CD4-positive, alpha-beta T cell treated with Interferon gamma for 1 hour (primary cell): ENCODE measurements around the gene CD164.
"Not testable (repeated sequence)": the region's sequence is repeated elsewhere in the genome, so short reads cannot be mapped to it uniquely, and the experiment has no call there.

Experiments used
- DNase-seq: peaks from one replicate; pipeline ENCODE4 v3.0.0-alpha.2; 2020

CD164 gene

GRCh38 chr6:109340811-109341210 lies 41.5 kb downstream of the CD164 start:
- no peak for DNase-seq

GRCh38 chr6:109339906-109340678 lies 42.2 kb downstream of the CD164 start:
- no peak for DNase-seq

- DNase-seq = no peak
Measured at GRCh38 chr6:109336221-109336961, 45.9 kb downstream of the CD164 start.

GRCh38 chr6:109333870-109334269 lies 48.4 kb downstream of the CD164 start:
- not testable (repeated sequence) for DNase-seq

- no peak for DNase-seq
Measured at GRCh38 chr6:109332748-109333147, 49.5 kb downstream of the CD164 start.

GRCh38 chr6:109331081-109331480 lies 51.2 kb downstream of the CD164 start:
- DNase-seq = no peak

- no peak for DNase-seq
Measured at GRCh38 chr6:109330263-109330662, 52.0 kb downstream of the CD164 start.

- DNase-seq = no peak
Measured at GRCh38 chr6:109328629-109329028, 53.6 kb downstream of the CD164 start.

- no peak for DNase-seq
Measured at GRCh38 chr6:109327959-109328358, 54.3 kb downstream of the CD164 start.

GRCh38 chr6:109327491-109327890 lies 54.8 kb downstream of the CD164 start:
- no peak for DNase-seq

- DNase-seq = no peak
Measured at GRCh38 chr6:109326351-109326750, 55.9 kb downstream of the CD164 start.

- no peak for DNase-seq
Measured at GRCh38 chr6:109325400-109325801, 56.9 kb downstream of the CD164 start.

GRCh38 chr6:109323241-109323640 lies 59.0 kb downstream of the CD164 start:
- no peak for DNase-seq

GRCh38 chr6:109322825-109323224 lies 59.4 kb downstream of the CD164 start:
- peak; percentile 19 for DNase-seq

- no peak for DNase-seq
Measured at GRCh38 chr6:109321752-109322151, 60.5 kb downstream of the CD164 start.

GRCh38 chr6:109320072-109320471 lies 62.2 kb downstream of the CD164 start:
- DNase-seq = no peak

GRCh38 chr6:109318328-109318876 lies 63.9 kb downstream of the CD164 start:
- no peak for DNase-seq

- no peak for DNase-seq
Measured at GRCh38 chr6:109316909-109317308, 65.4 kb downstream of the CD164 start.
